CD4-positive, alpha-beta T cell treated with Interleukin-21 for 1 hour (primary cell): Measurements from ENCODE around the gene SLC45A2.

Source experiments
- DNase-seq: peaks from one replicate; pipeline ENCODE4 v3.0.0-alpha.2; 2020

The SLC45A2 gene

DNA sequence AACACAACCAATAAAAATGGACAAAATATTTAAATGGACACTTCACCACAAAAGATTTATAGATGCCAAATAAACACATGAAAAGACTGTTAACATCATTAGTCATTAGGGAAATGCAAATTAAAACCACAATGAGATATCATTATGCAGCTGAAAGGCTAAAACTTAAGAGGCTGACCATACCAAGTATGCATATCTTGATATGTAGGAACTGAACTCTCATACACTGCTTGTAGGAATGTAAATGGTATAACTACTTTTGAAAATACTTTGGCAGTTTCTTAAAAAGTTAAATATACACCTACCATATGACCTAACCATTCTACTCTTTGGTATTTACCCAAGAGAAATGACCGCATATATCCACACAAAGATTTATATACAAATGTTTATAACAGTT lies 79.1 kb downstream of the SLC45A2 start:
- DNase-seq: no peak

DNA sequence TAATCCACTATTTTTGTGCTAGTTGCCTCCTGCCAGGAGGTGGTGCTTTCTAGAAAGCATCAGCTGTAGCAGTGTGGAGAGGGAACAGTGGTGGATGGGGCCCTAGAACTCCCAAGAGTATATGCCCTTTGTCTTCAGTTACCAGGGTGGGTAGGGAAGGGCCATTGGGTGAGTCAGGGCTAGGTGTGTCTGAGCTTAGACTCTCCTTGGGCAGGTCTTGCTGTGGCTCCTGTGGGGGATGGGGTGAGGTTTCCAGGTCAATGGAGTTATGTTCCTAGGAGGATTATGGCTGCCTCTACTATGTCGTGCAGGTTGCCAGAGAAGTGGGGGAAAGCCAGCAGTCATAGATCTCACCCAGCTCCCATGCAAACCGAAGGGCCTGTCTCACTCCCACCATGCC lies 81.4 kb downstream of the SLC45A2 start:
- DNase-seq: no peak

DNA sequence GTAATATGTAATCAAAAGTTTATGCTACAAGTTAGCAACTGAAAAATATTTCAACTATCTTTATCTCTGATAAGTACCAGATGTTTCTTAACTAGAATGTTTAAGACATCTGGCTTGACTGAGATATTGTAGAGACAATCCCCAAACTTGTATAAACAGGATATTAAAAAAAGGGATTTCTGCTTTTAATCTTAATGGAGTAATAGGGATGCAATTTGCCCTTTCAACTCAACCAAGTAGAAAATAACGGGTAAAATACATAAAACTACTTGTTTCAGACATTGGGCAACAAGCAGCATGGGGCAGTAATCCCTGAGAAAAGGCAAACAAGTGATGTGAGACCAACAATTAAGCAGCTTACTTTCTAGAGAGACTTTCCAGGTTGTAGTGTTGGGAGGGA lies 83.3 kb downstream of the SLC45A2 start:
- no peak for DNase-seq
